GM18861 (cell line): ENCODE results near the gene SMIM41.
"Not testable (repeated sequence)": the region's sequence is repeated elsewhere in the genome, so short reads cannot be mapped to it uniquely, and the experiment has no call there.

Experiments used
- ATAC-seq: cut with Tn5 transposase; IDR thresholded peaks from one replicate; pipeline ENCODE4 v1.9.1; 2021; ENCODE audit not compliant: unreplicated experiment

Gene SMIM41

DNA sequence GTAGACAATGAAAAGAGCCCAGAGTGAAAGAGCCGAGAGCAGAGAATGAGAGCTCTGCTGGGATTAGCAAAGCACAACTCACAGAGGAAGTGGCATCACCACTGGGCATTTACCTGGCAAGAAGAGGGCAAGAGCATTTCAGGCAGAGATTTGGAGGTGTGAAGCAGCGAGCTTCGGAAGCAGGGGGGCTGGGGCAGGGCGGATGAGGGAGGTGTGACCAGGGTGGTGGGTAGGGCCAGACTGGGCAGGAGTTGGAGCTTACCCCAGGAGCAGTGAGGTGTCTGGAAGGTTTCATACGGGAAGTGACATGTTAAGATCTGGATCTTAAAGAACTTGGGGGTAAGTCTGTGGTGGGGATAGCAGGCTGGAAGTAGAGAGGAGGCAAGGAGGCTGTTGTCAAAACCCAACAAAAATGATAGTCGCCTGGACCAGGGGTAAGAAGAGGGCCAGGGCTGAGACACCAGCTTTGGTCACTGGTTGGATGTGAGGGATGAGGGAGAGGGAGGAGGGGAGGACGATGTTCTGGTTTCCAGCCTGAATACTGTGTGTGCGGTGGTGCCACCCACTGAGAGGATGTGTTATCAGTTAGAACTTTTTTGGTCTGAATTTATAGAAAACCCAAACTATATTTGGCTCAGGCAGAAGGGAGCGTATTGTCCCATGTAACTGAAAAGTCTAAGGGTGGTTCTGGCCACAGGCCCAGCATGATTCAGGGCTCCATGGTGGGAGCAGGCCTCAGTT is 5.2 kb downstream of the SMIM41 start:
- ATAC-seq, result no peak

GRCh38 chr12:52085682-52086180 is 6.2 kb downstream of the SMIM41 start:
- no peak for ATAC-seq

DNA sequence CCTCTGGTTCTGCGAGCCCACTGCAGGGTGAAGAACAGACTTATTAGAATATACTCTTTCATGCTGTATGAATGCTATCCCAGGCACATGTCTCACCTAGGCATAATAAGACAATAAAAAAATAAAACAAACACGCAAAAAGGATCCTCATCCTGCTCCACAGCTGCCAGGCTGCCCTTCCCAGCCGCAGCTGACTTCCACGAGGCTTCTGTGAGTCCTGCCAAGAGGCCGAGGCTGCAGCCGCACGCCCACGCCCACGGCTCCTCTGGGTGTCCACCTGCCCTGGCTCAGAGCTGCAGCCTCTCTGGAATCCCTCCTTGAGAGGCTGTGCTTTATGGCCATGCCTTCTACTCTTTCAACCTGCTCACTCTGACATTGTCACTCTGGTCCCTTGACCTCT is 6.9 kb downstream of the SMIM41 start:
- no peak for ATAC-seq

DNA sequence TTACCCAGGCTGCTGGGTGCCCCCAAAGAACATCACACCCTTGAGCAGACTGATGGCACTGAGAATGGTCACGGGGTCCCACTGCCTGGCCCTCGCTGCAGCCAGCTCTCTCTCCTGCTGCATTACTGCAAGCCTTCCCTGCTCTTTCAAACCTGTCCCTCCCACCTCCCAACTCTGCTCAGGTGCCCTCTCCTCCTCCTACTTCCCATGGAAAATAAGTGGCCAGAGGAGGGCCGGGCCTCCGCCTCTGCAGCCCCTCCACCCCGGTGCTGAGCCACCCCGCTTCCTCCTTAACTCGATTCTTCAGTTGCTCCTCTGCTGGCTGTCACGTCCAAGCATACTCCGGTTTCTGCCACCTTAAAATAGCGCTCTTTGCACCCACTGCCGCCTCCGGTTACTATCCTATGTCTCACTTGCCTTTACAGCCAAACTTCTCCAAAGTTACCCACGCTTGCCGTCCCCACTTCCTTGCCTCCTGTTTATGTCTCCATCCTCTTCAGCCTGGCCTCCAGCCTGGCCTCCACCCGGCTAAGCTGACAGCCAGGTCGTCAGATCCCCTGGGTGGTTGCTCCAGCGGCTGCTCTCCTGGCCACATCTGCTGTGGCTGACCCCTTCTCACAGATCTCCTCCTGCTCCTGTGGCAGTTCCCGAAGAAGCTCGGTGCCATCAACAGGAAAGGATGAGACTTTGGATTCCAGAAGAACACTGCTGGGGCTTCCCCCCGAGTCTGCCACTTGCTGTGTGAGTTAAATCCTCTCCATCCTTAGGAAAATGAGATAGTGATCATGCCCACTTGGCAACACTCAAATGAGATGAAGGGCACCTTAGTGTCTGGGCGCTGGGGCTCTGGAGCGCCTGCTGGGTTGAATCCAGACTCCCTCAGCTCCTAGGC is 7.7 kb downstream of the SMIM41 start:
- no peak for ATAC-seq

GRCh38 chr12:52087961-52088820 is 8.7 kb downstream of the SMIM41 start:
- no peak for ATAC-seq

GRCh38 chr12:52089491-52089890 is 10.0 kb downstream of the SMIM41 start:
- no peak for ATAC-seq

DNA sequence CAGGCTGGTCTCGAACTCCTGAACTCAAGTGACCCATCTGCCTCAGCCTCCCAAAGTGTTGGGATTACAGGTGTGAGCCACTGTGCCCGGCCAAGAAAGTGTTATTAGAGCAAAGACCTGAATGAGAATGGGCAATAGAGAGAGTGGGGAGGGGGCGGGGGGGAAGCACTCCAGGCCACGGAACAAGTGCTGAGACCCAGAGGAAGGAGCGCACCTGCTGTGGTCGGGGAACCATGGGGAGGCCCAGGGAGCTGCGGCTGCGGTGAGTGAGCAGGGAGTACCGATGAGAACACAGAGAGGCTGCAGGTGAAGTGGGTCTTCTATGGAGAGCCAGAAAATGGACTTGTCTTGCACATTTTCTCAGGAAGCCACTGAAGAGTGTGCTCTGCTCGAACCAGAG is 10.8 kb downstream of the SMIM41 start:
- no peak for ATAC-seq

GRCh38 chr12:52091061-52091460 is 11.6 kb downstream of the SMIM41 start:
- ATAC-seq, result no peak

GRCh38 chr12:52091869-52092268 is 12.4 kb downstream of the SMIM41 start:
- no peak for ATAC-seq

DNA sequence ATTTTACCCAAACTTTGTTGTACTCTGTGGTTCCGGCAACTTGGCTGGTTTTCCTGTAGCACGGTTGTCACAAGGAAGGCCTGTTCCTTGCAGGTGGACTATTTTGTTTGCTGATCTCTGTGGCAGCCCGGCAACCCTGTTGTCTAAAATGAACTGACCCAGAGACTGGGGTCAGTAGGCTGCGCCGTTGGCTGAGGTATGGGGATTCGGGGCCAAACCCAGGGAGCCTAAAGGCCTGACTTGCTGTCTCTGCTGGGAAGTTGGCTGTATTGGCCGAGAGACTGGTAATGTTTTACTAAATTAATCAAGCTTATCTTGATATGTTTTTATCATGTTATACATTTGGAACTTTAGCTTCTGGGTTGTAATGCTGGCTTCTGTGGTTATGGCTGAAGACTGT is 13.8 kb downstream of the SMIM41 start:
- no peak for ATAC-seq

GRCh38 chr12:52096332-52097044 is 17.0 kb downstream of the SMIM41 start:
- no peak for ATAC-seq

- no peak for ATAC-seq
Measured at GRCh38 chr12:52097045-52097666, 17.7 kb downstream of the SMIM41 start.

DNA sequence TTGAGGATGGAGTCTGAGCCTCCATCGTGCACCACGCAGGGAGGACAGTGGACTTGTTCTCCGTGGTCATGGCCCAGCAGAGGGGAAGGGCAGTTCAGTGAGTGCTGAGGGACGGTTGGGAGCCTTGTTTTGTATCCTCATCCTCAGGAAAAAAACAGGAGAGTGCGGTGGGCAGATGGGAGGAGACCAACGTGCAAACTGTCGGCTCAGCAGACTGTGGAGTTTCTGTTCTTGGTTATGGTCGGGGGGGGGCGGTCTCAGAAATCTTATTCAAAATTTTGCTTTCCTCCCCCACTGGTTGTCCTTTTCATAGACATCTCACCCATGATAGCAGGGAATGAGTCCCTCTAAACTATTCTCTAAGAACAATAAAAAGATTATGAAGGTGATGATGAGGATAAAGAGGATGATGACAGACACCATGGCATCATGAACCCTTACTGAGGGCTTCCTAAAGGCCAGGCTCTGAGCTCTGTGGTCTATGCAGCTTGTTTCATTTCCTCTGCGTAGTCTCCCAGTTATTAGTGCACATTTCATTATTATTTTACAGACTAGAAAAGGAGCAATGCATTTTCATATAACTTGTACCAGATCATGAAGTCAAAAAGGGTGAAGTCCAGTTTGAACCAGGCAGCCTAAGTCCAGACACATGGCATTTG is 25.1 kb downstream of the SMIM41 start:
- ATAC-seq, result not testable (repeated sequence)

- not testable (repeated sequence) for ATAC-seq
Measured at GRCh38 chr12:52116222-52117125, 37.0 kb downstream of the SMIM41 start.

GRCh38 chr12:52117806-52118475 is 38.4 kb downstream of the SMIM41 start:
- not testable (repeated sequence) for ATAC-seq

- ATAC-seq, result no peak
Measured at GRCh38 chr12:52119398-52120254, 40.1 kb downstream of the SMIM41 start.
